AG04449 (cell line): ENCODE measurements around the gene CEP72.
"Not testable (repeated sequence)": the region's sequence is repeated elsewhere in the genome, so short reads cannot be mapped to it uniquely, and the experiment has no call there.

ENCODE experiments used
- CTCF ChIA-PET: fragments of 350-600 bp; formaldehyde crosslinking; extraction: SDS; loops from one replicate; lab custom pipeline; 2021; ENCODE audit warnings: antibody characterized with exemption; lab: Yijun Ruan, JAX
- POLR2A ChIA-PET: fragments of 400-600, 350-600 bp; formaldehyde crosslinking; extraction: SDS; loops from one replicate; lab custom pipeline; 2020; ENCODE audit warnings: antibody characterized with exemption, inconsistent platforms; lab: Yijun Ruan, JAX
- DNase-seq: peaks from one replicate; pipeline ENCODE4 v3.0.0-alpha.2; 2010; ENCODE audit warnings: low read depth, low spot score
- H3K4me3 ChIP-seq: 2 replicates; pipeline ENCODE4 v1.5.1; 2011; ENCODE audit warnings: low read depth, mild to moderate bottlenecking, control low read depth, low read length
- CTCF ChIP-seq: IDR thresholded peaks from one replicate; pipeline ENCODE4 v1.5.1; 2011; ENCODE audit warnings: mild to moderate bottlenecking, moderate library complexity, low read length, control low read depth, inconsistent platforms; ENCODE audit not compliant: insufficient read depth; ENCODE audit errors: missing control alignments

The CEP72 gene

GRCh38 chr5:600886-601541 is 11.1 kb upstream of the CEP72 start:
- POLR2A ChIA-PET, result no interaction called here
- CTCF ChIA-PET, result no interaction called here
- no peak for DNase-seq
- H3K4me3 ChIP-seq, result no peak overlapping the region
- TF ChIP-seq CTCF, result no peak

- no peak overlapping the region for H3K4me3 ChIP-seq
- no peak for TF ChIP-seq CTCF
- CTCF ChIA-PET, result no interaction called here
- no peak for DNase-seq
- POLR2A ChIA-PET, result no interaction called here
These were observed 10.2 kb upstream of the CEP72 start for GRCh38 chr5:601771-602465.

- CTCF ChIA-PET, result no interaction called here
These were observed 9.6 kb upstream of the CEP72 start for GRCh38 chr5:602466-603035.

GRCh38 chr5:603081-603998 is 8.8 kb upstream of the CEP72 start:
- H3K4me3 ChIP-seq, result no peak overlapping the region
- no peak for TF ChIP-seq CTCF
- no peak for DNase-seq
- CTCF ChIA-PET, result no interaction called here
- POLR2A ChIA-PET, result no interaction called here

More at GRCh38 chr5:602466-603035, 9.6 kb upstream of the CEP72 start:
- POLR2A ChIA-PET, result no interaction called here
- no peak for DNase-seq
- H3K4me3 ChIP-seq, result no peak overlapping the region
- TF ChIP-seq CTCF, result no peak

GRCh38 chr5:604391-604831 is 7.7 kb upstream of the CEP72 start:
- DNase-seq, result no peak
- no peak for TF ChIP-seq CTCF
- POLR2A ChIA-PET, result no interaction called here
- CTCF ChIA-PET, result no interaction called here
- no peak overlapping the region for H3K4me3 ChIP-seq

GRCh38 chr5:605090-605489 is 7.0 kb upstream of the CEP72 start:
- POLR2A ChIA-PET, H3K4me3 ChIP-seq, DNase-seq, CTCF ChIA-PET: not testable (repeated sequence)
